Measurements from ENCODE around the gene PEX11B. TPM values are rescaled to one million over a fixed set of nuclear protein-coding genes. Genes with fewer than 3 reads are reported as not detected.

Gene PEX11B
- total and polyA plus RNA-seq, 2 of the 8 experiments (the other 6 are each of a cell fraction or from before 2014, with no cell fraction given): 9.1 to 15.1 TPM

DNA sequence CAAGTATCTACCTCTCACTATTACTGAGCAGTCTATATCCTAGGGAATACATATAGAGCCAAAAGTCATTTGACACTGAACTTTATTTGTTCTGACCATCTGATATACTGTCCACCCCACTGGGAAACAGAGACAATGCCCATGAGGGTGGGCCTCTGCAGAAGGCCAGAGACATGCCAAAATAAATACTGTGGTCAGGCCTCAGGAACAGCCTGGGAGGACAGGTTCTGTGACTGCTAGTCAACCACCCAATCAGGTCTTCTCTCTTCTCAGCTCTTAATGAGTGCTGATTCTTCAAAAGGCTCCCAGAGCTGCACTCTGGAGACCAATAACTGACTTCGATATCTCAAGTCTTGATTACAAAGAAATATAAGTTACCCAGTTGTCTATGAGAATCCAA lies 27.4 kb downstream of the PEX11B start:
- H2BK120ac ChIP-seq (replicated peaks; ENCODE audit: low read depth, low read length): no peak overlapping the region
- H3K27ac ChIP-seq (ENCODE audit: low read depth, low read length): no peak overlapping the region
- H3K79me1 ChIP-seq (ENCODE audit: low read depth, low read length): no peaks in the 10 kb centered on the region
- no peaks in the 10 kb centered on the region for H3K79me2 ChIP-seq (ENCODE audit: control insufficient read depth in 1 of 2, insufficient read depth in 2 of 2, low read length in 2 of 2)
- no peaks in the 10 kb centered on the region for H3K27me3 ChIP-seq (replicated peaks in 1 of 4; ENCODE audit: control insufficient read depth in 3 of 4, extremely low read depth in 1 of 4, insufficient read depth in 3 of 4, low read length in 3 of 4)
- no peak overlapping the region for H3K23ac ChIP-seq (ENCODE audit: insufficient read length)
- H4K8ac ChIP-seq (ENCODE audit: extremely low read depth, insufficient read depth, low read length): no peak overlapping the region
- H3K18ac ChIP-seq (ENCODE audit: extremely low read depth, low read length): no peak overlapping the region
- no peak overlapping the region for H3K56ac ChIP-seq (replicated peaks; ENCODE audit: insufficient read length, low read depth, low read length)
- ChIA-PET CTCF (ENCODE audit: partially characterized antibody) (interaction anchor here (0.7 to 8.7 kb wide), 36 partner anchors 8 to 145 kb away, joined by 3 to 146 read pairs (median 8); partner anchors contain the start of genes ANKRD34A, ITGA10, LIX1L and NUDT17), POLR2A (ENCODE audit: partially characterized antibody) (interaction anchor here (1.0 to 2.1 kb wide), 4 partner anchors 10 to 161 kb away, joined by 3 to 8 read pairs (median 4); partner anchors contain the start of gene NUDT17)
- no peak overlapping the region for H2BK20ac ChIP-seq (ENCODE audit: low read length)
- no peak for FAIRE-seq
- no peak overlapping the region for H3K4ac ChIP-seq (replicated peaks; ENCODE audit: insufficient read length, low read depth, low read length)
- H3K23me2 ChIP-seq (ENCODE audit: low read depth, low read length): 0 out of 2 replicates have a peak, but pooled peaks cover 2% of the 10 kb centered on the region
- no peak overlapping the region for H3K14ac ChIP-seq (ENCODE audit: insufficient read length)
- no peak overlapping the region for H2BK12ac ChIP-seq (ENCODE audit: low read depth, low read length)
- no peaks in the 10 kb centered on the region for H3K36me3 ChIP-seq (ENCODE audit: control insufficient read depth in 2 of 4, insufficient read depth in 4 of 4, low read length in 3 of 4)
- H4K5ac ChIP-seq (ENCODE audit: insufficient read length, low read depth, low read length): no peak overlapping the region
- no peak overlapping the region for H3K4me3 ChIP-seq (ENCODE audit: extremely low read depth in 1 of 4, insufficient read depth in 2 of 4, low read depth in 3 of 4, low read length in 4 of 4)
- TF ChIP-seq, protein P1, sequence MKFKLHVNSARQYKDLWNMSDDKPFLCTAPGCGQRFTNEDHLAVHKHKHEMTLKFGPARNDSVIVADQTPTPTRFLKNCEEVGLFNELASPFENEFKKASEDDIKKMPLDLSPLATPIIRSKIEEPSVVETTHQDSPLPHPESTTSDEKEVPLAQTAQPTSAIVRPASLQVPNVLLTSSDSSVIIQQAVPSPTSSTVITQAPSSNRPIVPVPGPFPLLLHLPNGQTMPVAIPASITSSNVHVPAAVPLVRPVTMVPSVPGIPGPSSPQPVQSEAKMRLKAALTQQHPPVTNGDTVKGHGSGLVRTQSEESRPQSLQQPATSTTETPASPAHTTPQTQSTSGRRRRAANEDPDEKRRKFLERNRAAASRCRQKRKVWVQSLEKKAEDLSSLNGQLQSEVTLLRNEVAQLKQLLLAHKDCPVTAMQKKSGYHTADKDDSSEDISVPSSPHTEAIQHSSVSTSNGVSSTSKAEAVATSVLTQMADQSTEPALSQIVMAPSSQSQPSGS (IDR thresholded peaks at IDR 0.05; ENCODE audit: low read length): no peak
- no peaks in the 10 kb centered on the region for H3K9me3 ChIP-seq (ENCODE audit: insufficient read depth in 2 of 2, low read depth in 1 of 2, low read length in 1 of 2)
- H2AFZ ChIP-seq (ENCODE audit: low read length): no peak overlapping the region
- H3K4me2 ChIP-seq (ENCODE audit: insufficient read depth in 1 of 2, low read depth in 2 of 2, low read length in 2 of 2): no peak overlapping the region
- H2AK5ac ChIP-seq (ENCODE audit: low read depth, low read length): no peak overlapping the region
- no peak overlapping the region for H4K91ac ChIP-seq (replicated peaks; ENCODE audit: insufficient read length, low read length)
- peaks cover 0 to 6% (median 4%) of the 10 kb centered on the region in 4 experiments; a peak in 4 of 7 replicates for H3K4me1 ChIP-seq (replicated peaks in 1 of 4; ENCODE audit: control insufficient read depth in 3 of 4, insufficient read depth in 4 of 4, low read length in 3 of 4)
- H2BK5ac ChIP-seq (ENCODE audit: low read depth, low read length): no peak overlapping the region
- WGBS, 2 experiments (ENCODE audit: extremely low coverage in 1 of 2, insufficient coverage in 1 of 2, insufficient read length in 1 of 2, insufficient replicate concordance in 2 of 2, low coverage in 1 of 2, low lambda C conversion rate in 2 of 2, missing lambda C conversion rate in 1 of 2): 73% methylated on average over 1 of the region's 1 CpG; no CpG with 5 or more reads in 1 of the 2 experiments
- no peak for DNase-seq (ENCODE audit: low read depth in 1 of 2, low spot score in 2 of 2)
- no peaks in the 10 kb centered on the region for H4K20me1 ChIP-seq (replicated peaks in 1 of 2; ENCODE audit: control insufficient read depth in 1 of 2, insufficient read depth in 2 of 2, low read length in 2 of 2)
- H3K9ac ChIP-seq (replicated peaks in 1 of 4; ENCODE audit: extremely low read depth in 1 of 4, low read depth in 3 of 4, low read length in 3 of 4): no peak overlapping the region
- H2BK15ac ChIP-seq (ENCODE audit: low read length): 0 out of 2 replicates have a peak overlapping the region, but pooled peaks have one; percentile 81
